ENCODE results near the gene KLF2.

Gene KLF2

GRCh38 chr19:16363852-16364230 lies 39.2 kb downstream of the KLF2 start:
- TF ChIP-seq CTCF (IDR thresholded peaks at IDR 0.05; ENCODE audit: control insufficient read depth, extremely low read depth, insufficient read depth) = no peak
- DNase-seq (ENCODE audit: low read depth) = no peak
- H3K4me3 ChIP-seq (ENCODE audit: low read depth, low read length) = no peak overlapping the region

- H3K4me3 ChIP-seq (ENCODE audit: low read depth, low read length) = no peak overlapping the region
- TF ChIP-seq CTCF (IDR thresholded peaks at IDR 0.05; ENCODE audit: control insufficient read depth, extremely low read depth, insufficient read depth) = no peak
- no peak for DNase-seq (ENCODE audit: low read depth)
Observed at GRCh38 chr19:16364231-16364865, 39.7 kb downstream of the KLF2 start.

GRCh38 chr19:16365300-16365996 lies 40.8 kb downstream of the KLF2 start:
- no peak overlapping the region for H3K4me3 ChIP-seq (ENCODE audit: low read depth, low read length)
- no peak for DNase-seq (ENCODE audit: low read depth)
- no peak for TF ChIP-seq CTCF (IDR thresholded peaks at IDR 0.05; ENCODE audit: control insufficient read depth, extremely low read depth, insufficient read depth)

- DNase-seq (ENCODE audit: low read depth) = no peak
- TF ChIP-seq CTCF (IDR thresholded peaks at IDR 0.05; ENCODE audit: control insufficient read depth, extremely low read depth, insufficient read depth) = no peak
Observed at GRCh38 chr19:16366056-16366432, 41.4 kb downstream of the KLF2 start.

GRCh38 chr19:16366433-16367260 lies 42.0 kb downstream of the KLF2 start:
- DNase-seq (ENCODE audit: low read depth) = no peak
- no peak overlapping the region for H3K4me3 ChIP-seq (ENCODE audit: low read depth, low read length)
- no peak for TF ChIP-seq CTCF (IDR thresholded peaks at IDR 0.05; ENCODE audit: control insufficient read depth, extremely low read depth, insufficient read depth)

More at GRCh38 chr19:16366056-16366432, 41.4 kb downstream of the KLF2 start:
- H3K4me3 ChIP-seq (ENCODE audit: low read depth, low read length) = no peak overlapping the region

- no peak for DNase-seq (ENCODE audit: low read depth)
- no peak for TF ChIP-seq CTCF (IDR thresholded peaks at IDR 0.05; ENCODE audit: control insufficient read depth, extremely low read depth, insufficient read depth)
Observed at GRCh38 chr19:16367261-16367683, 42.6 kb downstream of the KLF2 start.

More at GRCh38 chr19:16367261-16367683, 42.6 kb downstream of the KLF2 start:
- no peak overlapping the region for H3K4me3 ChIP-seq (ENCODE audit: low read depth, low read length)

Data from LNCaP clone FGC (cell line).